ENCODE results near the gene DNM3. TPM values are rescaled to one million over a fixed set of nuclear protein-coding genes. Genes with fewer than 3 reads are reported as not detected.
A peak's percentile ranks its signal among the peaks of the same experiment; 100 is the strongest.

DNM3 gene
- total and polyA plus RNA-seq, 2 of the 8 experiments (the other 6 are each of a cell fraction or from before 2014, with no cell fraction given) = 2.0 to 8.5 TPM

GRCh38 chr1:171910786-171911185, 69.5 kb downstream of the DNM3 start:
- no peak overlapping the region for H3K4me3 ChIP-seq (ENCODE audit: extremely low read depth in 1 of 4, insufficient read depth in 2 of 4, low read depth in 3 of 4, low read length in 4 of 4)
- H3K36me3 ChIP-seq (ENCODE audit: control insufficient read depth in 2 of 4, insufficient read depth in 4 of 4, low read length in 3 of 4) = no peaks in the 10 kb centered on the region
- H4K20me1 ChIP-seq (replicated peaks in 1 of 2; ENCODE audit: control insufficient read depth in 1 of 2, insufficient read depth in 2 of 2, low read length in 2 of 2) = no peaks in the 10 kb centered on the region
- H3K14ac ChIP-seq (ENCODE audit: insufficient read length) = no peak overlapping the region
- H2BK15ac ChIP-seq (ENCODE audit: low read length) = no peak overlapping the region
- no peak for TF ChIP-seq SUZ12 (IDR thresholded peaks at IDR 0.05; ENCODE audit: low read length)
- no peak for TF ChIP-seq ASH2L (IDR thresholded peaks at IDR 0.05; ENCODE audit: low read length)
- TF ChIP-seq E2F6 (IDR thresholded peaks at IDR 0.05) = no peak
- TF ChIP-seq CREB1 (IDR thresholded peaks at IDR 0.05) = no peak
- no peak for TF ChIP-seq RXRA (IDR thresholded peaks at IDR 0.05; ENCODE audit: insufficient read depth, low read depth, low read length)
- no peak for TF ChIP-seq NANOG (IDR thresholded peaks at IDR 0.05; ENCODE audit: insufficient read depth, low read depth, low read length, poor library complexity, severe bottlenecking)
- TF ChIP-seq EP300 (IDR thresholded peaks at IDR 0.05; ENCODE audit: borderline replicate concordance in 1 of 2, low read depth in 2 of 2, low read length in 2 of 2) = no peak
- TF ChIP-seq SIX5 (IDR thresholded peaks at IDR 0.05; ENCODE audit: low read depth, low read length) = no peak
- TF ChIP-seq USF2 (IDR thresholded peaks at IDR 0.05; ENCODE audit: low read length) = no peak
- no peak overlapping the region for H2AK5ac ChIP-seq (ENCODE audit: low read depth, low read length)
- no peak for DNase-seq (ENCODE audit: low read depth in 1 of 2, low spot score in 2 of 2)
- H2BK5ac ChIP-seq (ENCODE audit: low read depth, low read length) = peak overlapping the region; percentile 86; the same call in 1 of the 2 replicates
- no peak overlapping the region for H3K18ac ChIP-seq (ENCODE audit: extremely low read depth, low read length)
- H3K4ac ChIP-seq (replicated peaks; ENCODE audit: insufficient read length, low read depth, low read length) = no peak overlapping the region
- CTCF ChIA-PET (ENCODE audit: partially characterized antibody) = interaction anchor here (0.8 to 2.4 kb wide), 3 partner anchors 19 to 74 kb away, joined by 3 to 13 read pairs (median 3); no protein-coding TSS in a partner anchor
- H2AFZ ChIP-seq (ENCODE audit: low read length) = no peak overlapping the region
- H3K79me1 ChIP-seq (ENCODE audit: low read depth, low read length) = no peaks in the 10 kb centered on the region
- POLR2A ChIA-PET (ENCODE audit: partially characterized antibody) = interaction anchor here (0.6 to 2.2 kb wide), 2 partner anchors 12 to 510 kb away, joined by 3 to 5 read pairs; no protein-coding TSS in a partner anchor
- peak; percentile 13 for FAIRE-seq
- H3K9ac ChIP-seq (replicated peaks in 1 of 4; ENCODE audit: extremely low read depth in 1 of 4, low read depth in 3 of 4, low read length in 3 of 4) = no peak overlapping the region
- H4K8ac ChIP-seq (ENCODE audit: extremely low read depth, insufficient read depth, low read length) = no peak overlapping the region
- H4K91ac ChIP-seq (replicated peaks; ENCODE audit: insufficient read length, low read length) = peak overlapping the region; percentile 40
- H3K27me3 ChIP-seq (replicated peaks in 1 of 4; ENCODE audit: control insufficient read depth in 3 of 4, extremely low read depth in 1 of 4, insufficient read depth in 3 of 4, low read length in 3 of 4) = no peaks in the 10 kb centered on the region
- H4K5ac ChIP-seq (ENCODE audit: insufficient read length, low read depth, low read length) = peak overlapping the region; percentile 47
- no peak overlapping the region for H3K56ac ChIP-seq (replicated peaks; ENCODE audit: insufficient read length, low read depth, low read length)
- peak overlapping the region; percentile 18; the same call in 1 of the 2 replicates for H3K27ac ChIP-seq (ENCODE audit: low read depth, low read length)
- no peaks in the 10 kb centered on the region for H3K9me3 ChIP-seq (ENCODE audit: insufficient read depth in 2 of 2, low read depth in 1 of 2, low read length in 1 of 2)
- peak overlapping the region; percentile 13 for H2BK120ac ChIP-seq (replicated peaks; ENCODE audit: low read depth, low read length)
- H3K4me1 ChIP-seq (replicated peaks in 1 of 4; ENCODE audit: control insufficient read depth in 3 of 4, insufficient read depth in 4 of 4, low read length in 3 of 4) = peaks cover 0 to 8% (median 7%) of the 10 kb centered on the region in 4 experiments; a peak in 3 of 7 replicates
- H3K4me2 ChIP-seq (ENCODE audit: insufficient read depth in 1 of 2, low read depth in 2 of 2, low read length in 2 of 2) = peak overlapping the region in 1 of 2 experiments; percentile 30; a peak in 1 of 4 replicates
- WGBS, 2 experiments (ENCODE audit: extremely low coverage in 1 of 2, insufficient coverage in 1 of 2, insufficient read length in 1 of 2, insufficient replicate concordance in 2 of 2, low coverage in 1 of 2, low lambda C conversion rate in 2 of 2, missing lambda C conversion rate in 1 of 2) = 23% methylated on average over 2 of the region's 2 CpGs; no CpG with 5 or more reads in 1 of the 2 experiments
- H3K79me2 ChIP-seq (ENCODE audit: control insufficient read depth in 1 of 2, insufficient read depth in 2 of 2, low read length in 2 of 2) = no peaks in the 10 kb centered on the region
- no peak overlapping the region for H3K23ac ChIP-seq (ENCODE audit: insufficient read length)
- H2BK20ac ChIP-seq (ENCODE audit: low read length) = no peak overlapping the region
- no peaks in the 10 kb centered on the region for H3K23me2 ChIP-seq (ENCODE audit: low read depth, low read length)
- H2BK12ac ChIP-seq (ENCODE audit: low read depth, low read length) = no peak overlapping the region

All from H1 (cell line).